ENCODE results near the gene ADAM15.

ADAM15 gene

GRCh38 chr1:155086128-155086741, 35.1 kb downstream of the ADAM15 start:
- DNase-seq (ENCODE audit: low read depth in 2 of 2): peak; percentile 49 to 67

GRCh38 chr1:155086856-155087535, 35.9 kb downstream of the ADAM15 start:
- no peak for DNase-seq (ENCODE audit: low read depth in 2 of 2)

- peak; percentile 62 to 65 for DNase-seq (ENCODE audit: low read depth in 2 of 2)
Observed at GRCh38 chr1:155091071-155092051, 40.2 kb downstream of the ADAM15 start.

GRCh38 chr1:155092131-155092530, 41.0 kb downstream of the ADAM15 start:
- DNase-seq (ENCODE audit: low read depth in 2 of 2): no peak

- DNase-seq (ENCODE audit: low read depth in 2 of 2): no peak
Observed at GRCh38 chr1:155092641-155093040, 41.5 kb downstream of the ADAM15 start.

- no peak for DNase-seq (ENCODE audit: low read depth in 2 of 2)
Observed at GRCh38 chr1:155093911-155094621, 43.0 kb downstream of the ADAM15 start.

GRCh38 chr1:155094622-155094948, 43.5 kb downstream of the ADAM15 start:
- DNase-seq (ENCODE audit: low read depth in 2 of 2): no peak

GRCh38 chr1:155099331-155099730, 48.2 kb downstream of the ADAM15 start:
- no peak for DNase-seq (ENCODE audit: low read depth in 2 of 2)

- DNase-seq (ENCODE audit: low read depth in 2 of 2): no peak
Observed at GRCh38 chr1:155103325-155103724, 52.2 kb downstream of the ADAM15 start.

GRCh38 chr1:155104605-155105534, 53.8 kb downstream of the ADAM15 start:
- DNase-seq (ENCODE audit: low read depth in 2 of 2): no peak

- no peak for DNase-seq (ENCODE audit: low read depth in 2 of 2)
Observed at GRCh38 chr1:155105604-155106011, 54.5 kb downstream of the ADAM15 start.

- no peak for DNase-seq (ENCODE audit: low read depth in 2 of 2)
Observed at GRCh38 chr1:155106862-155107261, 55.7 kb downstream of the ADAM15 start.

GRCh38 chr1:155107309-155108264, 56.5 kb downstream of the ADAM15 start:
- no peak for DNase-seq (ENCODE audit: low read depth in 2 of 2)

GRCh38 chr1:155108296-155108695, 57.2 kb downstream of the ADAM15 start:
- no peak for DNase-seq (ENCODE audit: low read depth in 2 of 2)

- DNase-seq (ENCODE audit: low read depth in 2 of 2): no peak
Observed at GRCh38 chr1:155110381-155110780, 59.3 kb downstream of the ADAM15 start.

- DNase-seq (ENCODE audit: low read depth in 2 of 2): no peak
Observed at GRCh38 chr1:155110826-155111225, 59.7 kb downstream of the ADAM15 start.
